ENCODE results near the gene HIF1AN.

GRCh38 chr10:100489396-100489795, 46.3 kb upstream of the HIF1AN start:
- TF ChIP-seq CTCF (IDR thresholded peaks at IDR 0.05) (no peak), POLR2A (IDR thresholded peaks at IDR 0.05) (no peak)

All from Peyer's patch (tissue), 4 donors.